H9 (cell line): ENCODE results near the gene KLHDC7B. TPM values are rescaled to one million over a fixed set of nuclear protein-coding genes. Genes with fewer than 3 reads are reported as not detected.

Source experiments
- DNase-seq: peaks from one replicate; pipeline ENCODE4 v3.0.0-alpha.2; 2017
- H2AFZ ChIP-seq: one replicate; pipeline ENCODE4 v1.6.1; 2013; ENCODE audit warnings: mild to moderate bottlenecking, low read length, control low read depth, moderate library complexity
- H2AK5ac ChIP-seq: 2 replicates; pipeline ENCODE4 v1.6.1; 2013; ENCODE audit warnings: low read length, control low read depth, mixed read lengths; ENCODE audit not compliant: insufficient read length
- H2BK120ac ChIP-seq: one replicate; pipeline ENCODE4 v1.6.1; 2013; ENCODE audit warnings: low read depth, mild to moderate bottlenecking, low read length, control low read depth, inconsistent platforms; ENCODE audit not compliant: poor library complexity, severe bottlenecking
- H2BK12ac ChIP-seq: 2 replicates; pipeline ENCODE4 v1.6.1; 2013; ENCODE audit warnings: low read length, control low read depth, mixed read lengths, low read depth; ENCODE audit not compliant: insufficient read length
- H2BK15ac ChIP-seq: 2 replicates; pipeline ENCODE4 v1.6.1; 2013; ENCODE audit warnings: low read depth, low read length, control low read depth
- H2BK20ac ChIP-seq: one replicate; pipeline ENCODE4 v1.6.1; 2013; ENCODE audit warnings: low read depth, mild to moderate bottlenecking, low read length, control low read depth, inconsistent platforms; ENCODE audit not compliant: poor library complexity, severe bottlenecking
- H2BK5ac ChIP-seq: 2 replicates; pipeline ENCODE4 v1.6.1; 2013; ENCODE audit warnings: low read length, control low read depth, mixed read lengths; ENCODE audit not compliant: insufficient read length
- H3K14ac ChIP-seq: 2 replicates; pipeline ENCODE4 v1.6.1; 2013; ENCODE audit warnings: low read length, control low read depth; ENCODE audit not compliant: insufficient read depth
- H3K18ac ChIP-seq: 2 replicates; pipeline ENCODE4 v1.6.1; 2013; ENCODE audit warnings: low read depth, mild to moderate bottlenecking, mixed read lengths, low read length, control low read depth; ENCODE audit not compliant: insufficient read length
- H3K23ac ChIP-seq: 2 replicates; pipeline ENCODE4 v1.6.1; 2013; ENCODE audit warnings: low read length, control low read depth, mixed read lengths, low read depth; ENCODE audit not compliant: insufficient read length
- H3K23me2 ChIP-seq: 2 replicates; pipeline ENCODE4 v1.6.1; 2013; ENCODE audit warnings: low read depth, mild to moderate bottlenecking, mixed read lengths, low read length, control low read depth; ENCODE audit not compliant: insufficient read length, poor library complexity, severe bottlenecking
- H3K27ac ChIP-seq: 2 replicates; pipeline ENCODE4 v1.5.1; 2013; ENCODE audit warnings: low read length, control low read depth, mixed read lengths, low read depth; ENCODE audit not compliant: insufficient read length
- H3K27me3 ChIP-seq: 2 replicates; pipeline ENCODE4 v1.6.1; 2013; ENCODE audit warnings: low read length, control low read depth, inconsistent platforms; ENCODE audit not compliant: insufficient read depth
- H3K4ac ChIP-seq: 2 replicates; pipeline ENCODE4 v1.6.1; 2013; ENCODE audit warnings: low read depth, mild to moderate bottlenecking, control low read depth, inconsistent platforms, low read length, moderate library complexity
- H3K4me1 ChIP-seq: 2 replicates; pipeline ENCODE4 v1.6.1; 2013; ENCODE audit warnings: low read length, control low read depth, inconsistent platforms; ENCODE audit not compliant: insufficient read depth
- H3K4me2 ChIP-seq: 2 replicates; pipeline ENCODE4 v1.6.1; 2013; ENCODE audit warnings: low read length, control low read depth, mixed read lengths; ENCODE audit not compliant: insufficient read length, insufficient read depth
- H3K56ac ChIP-seq: 2 replicates; pipeline ENCODE4 v1.6.1; 2013; ENCODE audit warnings: low read depth, mild to moderate bottlenecking, mixed read lengths, low read length, control low read depth; ENCODE audit not compliant: insufficient read length
- H3K79me1 ChIP-seq: 2 replicates; pipeline ENCODE4 v1.6.1; 2013; ENCODE audit warnings: low read depth, mild to moderate bottlenecking, moderate library complexity, low read length, control low read depth, inconsistent platforms; ENCODE audit not compliant: insufficient read depth, poor library complexity, severe bottlenecking
- H3K79me2 ChIP-seq: 2 replicates; pipeline ENCODE4 v1.6.1; 2013; ENCODE audit warnings: low read length, control low read depth, inconsistent platforms; ENCODE audit not compliant: insufficient read depth
- H3K9ac ChIP-seq: 2 replicates; pipeline ENCODE4 v1.6.1; 2013; ENCODE audit warnings: low read length, control low read depth, mixed read lengths; ENCODE audit not compliant: insufficient read length; ENCODE audit errors: extremely low read depth
- H3K9me3 ChIP-seq: one replicate; pipeline ENCODE4 v1.6.1; 2013; ENCODE audit warnings: low read depth, low read length, inconsistent platforms; ENCODE audit not compliant: control insufficient read depth
- H3T11ph ChIP-seq: one replicate; pipeline ENCODE4 v1.6.1; 2013; ENCODE audit warnings: mild to moderate bottlenecking, low read length, control low read depth, inconsistent platforms
- H4K20me1 ChIP-seq: one replicate; pipeline ENCODE4 v1.6.1; 2013; ENCODE audit not compliant: control insufficient read depth, insufficient read length, insufficient read depth
- H4K5ac ChIP-seq: 2 replicates; pipeline ENCODE4 v1.6.1; 2013; ENCODE audit warnings: low read depth, mild to moderate bottlenecking, mixed read lengths, low read length, control low read depth; ENCODE audit not compliant: insufficient read length
- H4K8ac ChIP-seq: replicated peaks from 2 replicates; pipeline ENCODE4 v1.6.1; 2013; ENCODE audit warnings: low read length, control low read depth, mixed read lengths, low read depth; ENCODE audit not compliant: insufficient read length
- H4K91ac ChIP-seq: 2 replicates; pipeline ENCODE4 v1.6.1; 2013; ENCODE audit warnings: low read depth, mild to moderate bottlenecking, moderate library complexity, mixed read lengths, low read length, control low read depth; ENCODE audit not compliant: insufficient read length
- H3K27ac Mint-ChIP-seq, 3 experiments: 2 replicates in 2 of 3; 3 replicates in 1 of 3; pipeline ENCODE4 v1.8.0; 2020 to 2021; ENCODE audit warnings: mixed read lengths in 3 of 3, mild to moderate bottlenecking in 1 of 3, moderate library complexity in 1 of 3
- H3K27me3 Mint-ChIP-seq: 2 replicates; pipeline ENCODE4 v1.8.0; 2021; ENCODE audit warnings: low read depth, mild to moderate bottlenecking, moderate library complexity, mixed read lengths
- H3K36me3 Mint-ChIP-seq, 3 experiments: 2 replicates in 2 of 3; 3 replicates in 1 of 3; pipeline ENCODE4 v1.8.0; 2020 to 2021; ENCODE audit warnings: low read depth in 3 of 3, mixed read lengths in 3 of 3; ENCODE audit not compliant: insufficient read depth in 1 of 3
- H3K4me1 Mint-ChIP-seq, 2 experiments: 2 replicates each; pipeline ENCODE4 v1.8.0; 2020; ENCODE audit warnings: mixed read lengths in 2 of 2
- H3K4me3 Mint-ChIP-seq, 2 experiments: 2 replicates in 1 of 2; 3 replicates in 1 of 2; pipeline ENCODE4 v1.8.0; 2020 to 2021; ENCODE audit warnings: mild to moderate bottlenecking in 2 of 2, mixed read lengths in 2 of 2, moderate library complexity in 1 of 2
- H3K9me3 Mint-ChIP-seq, 2 experiments: 2 replicates in 1 of 2; 3 replicates in 1 of 2; pipeline ENCODE4 v1.8.0; 2020; ENCODE audit warnings: mild to moderate bottlenecking in 2 of 2, mixed read lengths in 2 of 2, moderate library complexity in 1 of 2
- WGBS: extraction: QIAGEN DNeasy Blood & Tissue Kit; methylation state at CpG from one replicate; pipeline ENCODE4 v1.1.7; 2013; ENCODE audit warnings: missing lambda C conversion rate, low lambda C conversion rate, mixed read lengths; ENCODE audit not compliant: insufficient read length; ENCODE audit errors: extremely low coverage; 5-methylcytosine and 5-hydroxymethylcytosine counted together
- total RNA-seq: library from RNA; stranded (reverse); gene quantifications from 2 replicates; pipeline ENCODE4 v1.2.1, GENCODE V29; 2021
- TF ChIP-seq, protein P1 (sequence below): fragments of 200-600 bp; sonication (generic); conservative IDR thresholded peaks from 3 replicates; pipeline ENCODE4 v1.8.0; 2021; ENCODE audit warnings: antibody characterized with exemption, mild to moderate bottlenecking

KLHDC7B gene
- total RNA-seq, 1 experiment from 2014 or later, result not detected

DNA sequence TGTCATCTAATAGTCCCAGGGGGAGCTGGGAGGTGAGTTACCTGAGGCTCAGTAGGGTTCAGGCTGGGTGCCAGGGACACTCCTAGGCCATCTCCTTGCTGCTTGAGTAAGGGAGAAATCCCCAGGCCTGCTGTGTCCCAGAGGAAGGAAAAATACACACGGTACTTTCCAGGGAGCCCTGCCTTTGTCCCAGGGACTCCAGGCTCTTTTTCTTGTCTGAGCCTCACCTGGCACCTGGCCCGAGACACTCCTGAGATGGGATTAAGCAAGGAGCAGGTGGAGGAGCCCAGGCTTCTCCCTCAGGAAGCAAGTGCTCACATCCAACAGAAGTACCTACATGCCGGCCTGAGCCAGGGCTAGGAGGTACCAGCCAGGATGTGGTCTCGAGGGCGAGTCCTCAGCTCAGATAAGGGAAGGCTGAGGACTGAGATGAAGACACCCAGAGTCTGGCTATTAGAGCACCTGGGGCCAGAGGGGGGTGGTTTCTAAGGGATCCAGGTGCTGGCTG is 899 bp upstream of the KLHDC7B start:
- Mint-ChIP-seq H3K9me3 (no peaks in the 10 kb centered on the region; a peak in 1 of 5 replicates), H3K27me3 (peaks cover 44% of the 10 kb centered on the region), H3K4me3 (no peak overlapping the region), H3K27ac (no peak overlapping the region), H3K4me1 (no peaks in the 10 kb centered on the region; a peak in 1 of 4 replicates), H3K36me3 (no peaks in the 10 kb centered on the region)
- no peak overlapping the region for H3K9ac ChIP-seq
- no peak overlapping the region for H3K18ac ChIP-seq
- TF ChIP-seq, protein P1, sequence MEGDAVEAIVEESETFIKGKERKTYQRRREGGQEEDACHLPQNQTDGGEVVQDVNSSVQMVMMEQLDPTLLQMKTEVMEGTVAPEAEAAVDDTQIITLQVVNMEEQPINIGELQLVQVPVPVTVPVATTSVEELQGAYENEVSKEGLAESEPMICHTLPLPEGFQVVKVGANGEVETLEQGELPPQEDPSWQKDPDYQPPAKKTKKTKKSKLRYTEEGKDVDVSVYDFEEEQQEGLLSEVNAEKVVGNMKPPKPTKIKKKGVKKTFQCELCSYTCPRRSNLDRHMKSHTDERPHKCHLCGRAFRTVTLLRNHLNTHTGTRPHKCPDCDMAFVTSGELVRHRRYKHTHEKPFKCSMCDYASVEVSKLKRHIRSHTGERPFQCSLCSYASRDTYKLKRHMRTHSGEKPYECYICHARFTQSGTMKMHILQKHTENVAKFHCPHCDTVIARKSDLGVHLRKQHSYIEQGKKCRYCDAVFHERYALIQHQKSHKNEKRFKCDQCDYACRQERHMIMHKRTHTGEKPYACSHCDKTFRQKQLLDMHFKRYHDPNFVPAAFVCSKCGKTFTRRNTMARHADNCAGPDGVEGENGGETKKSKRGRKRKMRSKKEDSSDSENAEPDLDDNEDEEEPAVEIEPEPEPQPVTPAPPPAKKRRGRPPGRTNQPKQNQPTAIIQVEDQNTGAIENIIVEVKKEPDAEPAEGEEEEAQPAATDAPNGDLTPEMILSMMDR, result no peak
- no peaks in the 10 kb centered on the region for H3K4me1 ChIP-seq
- no peak overlapping the region for H2BK5ac ChIP-seq
- H4K20me1 ChIP-seq, result no peaks in the 10 kb centered on the region
- H2BK20ac ChIP-seq, result no peak overlapping the region
- no peaks in the 10 kb centered on the region for H3K79me1 ChIP-seq
- no peak overlapping the region for H2BK15ac ChIP-seq
- no peak overlapping the region for H3K56ac ChIP-seq
- H2AK5ac ChIP-seq, result no peak overlapping the region
- H3K79me2 ChIP-seq, result no peaks in the 10 kb centered on the region
- H4K91ac ChIP-seq, result no peak overlapping the region
- H3K14ac ChIP-seq, result no peak overlapping the region
- no peak overlapping the region for H4K8ac ChIP-seq
- no peak overlapping the region for H3K27ac ChIP-seq
- H3K9me3 ChIP-seq, result no peaks in the 10 kb centered on the region
- no peak overlapping the region for H3K23ac ChIP-seq
- no peak overlapping the region for H2AFZ ChIP-seq
- no peak overlapping the region for H3K4ac ChIP-seq
- no peak overlapping the region for H2BK12ac ChIP-seq
- H3T11ph ChIP-seq, result no peak overlapping the region
- no peak overlapping the region for H4K5ac ChIP-seq
- H2BK120ac ChIP-seq, result no peak overlapping the region
- no peaks in the 10 kb centered on the region; the same call in 1 of the 2 replicates for H3K27me3 ChIP-seq
- DNase-seq, result no peak
- no CpG with 5 or more reads among the region's 5 CpGs for WGBS
- H3K4me2 ChIP-seq, result no peak overlapping the region
- peaks cover 2% of the 10 kb centered on the region for H3K23me2 ChIP-seq
